ENCODE results near the gene ABCG4. TPM values are rescaled to one million over a fixed set of nuclear protein-coding genes. Genes with fewer than 3 reads are reported as not detected.

ABCG4 gene
- total RNA-seq, 1 experiment from 2014 or later = 1.9 TPM

DNA sequence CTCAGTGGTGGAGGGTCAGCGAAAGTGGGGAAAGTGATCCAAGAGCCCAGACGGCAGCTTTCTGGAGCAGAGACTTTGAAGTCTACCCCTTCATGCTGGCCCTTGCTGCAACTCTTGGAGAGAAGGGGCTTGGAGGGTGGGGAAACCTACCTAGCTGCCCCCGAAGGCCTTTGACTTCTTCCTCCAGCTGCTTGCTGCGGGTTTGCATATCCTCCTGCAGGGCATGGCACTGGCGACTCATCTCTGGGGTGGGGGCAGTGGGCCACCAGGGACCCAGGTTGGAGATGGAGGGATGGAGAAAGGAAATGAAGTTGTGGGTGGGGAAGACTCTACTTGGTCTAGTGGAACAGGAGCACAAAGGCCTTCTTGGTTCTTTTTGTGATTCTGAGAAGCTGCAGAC is 44.1 kb downstream of the ABCG4 start:
- Histone ChIP-seq H3K4me1 (ENCODE audit: control insufficient read depth in 1 of 2, insufficient read depth in 2 of 2, low read length in 2 of 2) (peaks cover 11 to 34% of the 10 kb centered on the region in 2 experiments), H4K20me1 (ENCODE audit: insufficient read depth) (no peaks in the 10 kb centered on the region), H3K4me2 (ENCODE audit: low read length) (no peak overlapping the region), H3K9me2 (ENCODE audit: insufficient read depth) (no peaks in the 10 kb centered on the region), H3K27ac (ENCODE audit: low read depth, low read length) (no peak overlapping the region), H3K27me3 (ENCODE audit: insufficient read depth, low read length) (no peaks in the 10 kb centered on the region), H3K79me2 (ENCODE audit: insufficient read depth, low read length) (no peaks in the 10 kb centered on the region), H3K4me3 (replicated peaks in 1 of 2; ENCODE audit: low read depth in 1 of 2, low read length in 2 of 2) (no peak overlapping the region), H3K9ac (ENCODE audit: low read length) (no peak overlapping the region), H3K9me3 (ENCODE audit: control insufficient read depth in 1 of 2, insufficient read depth in 1 of 2, low read depth in 1 of 2, low read length in 2 of 2) (no peaks in the 10 kb centered on the region), H3K36me3 (ENCODE audit: control insufficient read depth in 1 of 2, insufficient read depth in 2 of 2, low read length in 2 of 2) (no peaks in the 10 kb centered on the region), H2AFZ (ENCODE audit: low read depth, low read length, poor library complexity, severe bottlenecking) (no peak overlapping the region)
- no peak for TF ChIP-seq SRF (IDR thresholded peaks at IDR 0.05; ENCODE audit: low read depth)
- no peak for TF ChIP-seq MAX (IDR thresholded peaks at IDR 0.05)
- TF ChIP-seq SP1 (IDR thresholded peaks at IDR 0.05; ENCODE audit: low read depth) = no peak
- no peak for TF ChIP-seq RAD21 (IDR thresholded peaks at IDR 0.05; ENCODE audit: low read depth)
- TF ChIP-seq YY1 (IDR thresholded peaks at IDR 0.05; ENCODE audit: extremely low read depth, insufficient replicate concordance, low read depth, low read length) = no peak
- TF ChIP-seq POLR2A (IDR thresholded peaks at IDR 0.05; ENCODE audit: borderline replicate concordance, extremely low read depth, insufficient read depth, insufficient read length) = no peak
- POLR2A ChIA-PET = no interaction called here
- BruUV-seq (replicated peaks) = no TSS peak
- CTCF ChIA-PET = no interaction called here
- intact Hi-C loops (cut with micrococcal nuclease) = no loop called here
- DNase-seq (ENCODE audit: low read depth, low spot score) = no peak
- RAD21 ChIA-PET (ENCODE audit: low non-redundant PET in 1 of 2, low total read pairs in 2 of 2, uncharacterized antibody in 2 of 2, unreplicated experiment in 2 of 2) = interaction anchor here in 1 of 2 experiments (0.6 kb wide), 1 partner anchor 9 kb away, joined by 3 read pairs; no protein-coding TSS in a partner anchor
- ATAC-seq = no peak

GRCh38 chr11:119193626-119194025 is 44.8 kb downstream of the ABCG4 start:
- Histone ChIP-seq H3K9me3 (ENCODE audit: control insufficient read depth in 1 of 2, insufficient read depth in 1 of 2, low read depth in 1 of 2, low read length in 2 of 2) (no peaks in the 10 kb centered on the region), H3K27me3 (ENCODE audit: insufficient read depth, low read length) (no peaks in the 10 kb centered on the region), H3K36me3 (ENCODE audit: control insufficient read depth in 1 of 2, insufficient read depth in 2 of 2, low read length in 2 of 2) (no peaks in the 10 kb centered on the region), H3K9ac (ENCODE audit: low read length) (no peak overlapping the region), H2AFZ (ENCODE audit: low read depth, low read length, poor library complexity, severe bottlenecking) (no peak overlapping the region), H3K4me1 (ENCODE audit: control insufficient read depth in 1 of 2, insufficient read depth in 2 of 2, low read length in 2 of 2) (peaks cover 11 to 34% of the 10 kb centered on the region in 2 experiments), H4K20me1 (ENCODE audit: insufficient read depth) (no peaks in the 10 kb centered on the region), H3K27ac (ENCODE audit: low read depth, low read length) (no peak overlapping the region), H3K9me2 (ENCODE audit: insufficient read depth) (no peaks in the 10 kb centered on the region), H3K4me2 (ENCODE audit: low read length) (no peak overlapping the region), H3K4me3 (replicated peaks in 1 of 2; ENCODE audit: low read depth in 1 of 2, low read length in 2 of 2) (no peak overlapping the region), H3K79me2 (ENCODE audit: insufficient read depth, low read length) (no peaks in the 10 kb centered on the region)
- ATAC-seq (no peak), DNase-seq (ENCODE audit: low read depth, low spot score) (no peak)
- ChIA-PET RAD21 (ENCODE audit: low non-redundant PET in 1 of 2, low total read pairs in 2 of 2, uncharacterized antibody in 2 of 2, unreplicated experiment in 2 of 2) (interaction anchor here in 1 of 2 experiments (0.6 kb wide), 1 partner anchor 8 kb away, joined by 3 read pairs; no protein-coding TSS in a partner anchor), POLR2A (interaction anchor here (0.7 kb wide), 2 partner anchors 91 to 305 kb away, joined by 3 to 6 read pairs; no protein-coding TSS in a partner anchor), CTCF (no interaction called here)
- intact Hi-C loops (cut with micrococcal nuclease) = no loop called here
- no TSS peak for BruUV-seq (replicated peaks)
- TF ChIP-seq ZFX (IDR thresholded peaks at IDR 0.05) = no peak
- TF ChIP-seq ELF1 (IDR thresholded peaks at IDR 0.05; ENCODE audit: borderline replicate concordance, low read depth) = no peak
- no peak for TF ChIP-seq EGR1 (IDR thresholded peaks at IDR 0.05; ENCODE audit: low read depth)
- no peak for TF ChIP-seq SIN3A (IDR thresholded peaks at IDR 0.05; ENCODE audit: low read depth)
- no peak for TF ChIP-seq CEBPB (IDR thresholded peaks at IDR 0.05; ENCODE audit: low read depth)
- no peak for TF ChIP-seq YY1 (IDR thresholded peaks at IDR 0.05; ENCODE audit: extremely low read depth, insufficient replicate concordance, low read depth, low read length)
- TF ChIP-seq RAD21 (IDR thresholded peaks at IDR 0.05; ENCODE audit: low read depth) = no peak
